K562 treated with DMSO at 1 percent for 4 hours (cell line): ENCODE data around the gene CCDC27. TPM values are rescaled to one million over a fixed set of nuclear protein-coding genes. Genes with fewer than 3 reads are reported as not detected.

Source experiments
- total RNA-seq: library from RNA; unstranded; fragments of 300-600 nt; gene quantifications from 2 replicates; pipeline ENCODE4 v1.2.3, GENCODE V29; 2022; ENCODE audit not compliant: insufficient read depth

CCDC27 gene
- not detected in 2 replicates for total RNA-seq

DNA sequence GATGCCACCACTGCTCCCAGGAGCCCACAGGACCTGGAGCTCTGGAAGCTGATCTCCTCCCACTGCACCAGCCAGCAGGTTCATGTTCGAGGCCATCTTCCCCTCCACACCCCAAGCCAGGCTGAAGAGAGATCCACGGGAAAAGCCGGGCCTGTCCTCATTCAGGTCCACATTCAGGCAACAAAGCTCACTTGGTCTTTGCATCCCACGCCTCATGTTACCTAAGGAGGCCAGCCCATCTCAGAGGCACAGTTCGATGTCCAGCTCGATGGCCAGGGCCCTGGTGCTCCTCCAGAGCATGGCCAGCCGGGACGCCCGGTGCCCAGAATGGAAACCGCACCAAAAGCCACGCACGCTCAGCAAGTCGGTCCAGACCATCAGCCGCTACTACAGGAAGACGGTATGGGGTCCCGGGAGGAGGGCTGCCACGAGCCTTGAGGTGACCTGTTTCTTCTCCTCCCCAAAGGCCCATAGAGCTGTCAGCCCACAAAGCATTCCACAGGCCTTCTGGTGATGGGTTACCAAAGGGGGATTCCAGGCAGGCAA, at the start of gene CCDC27:
Gene CCDC27, plus strand, starts transcription at position 51 of the 546 bp plus-strand sequence. Its CDS starts 32 bp downstream, at position 83.

DNA sequence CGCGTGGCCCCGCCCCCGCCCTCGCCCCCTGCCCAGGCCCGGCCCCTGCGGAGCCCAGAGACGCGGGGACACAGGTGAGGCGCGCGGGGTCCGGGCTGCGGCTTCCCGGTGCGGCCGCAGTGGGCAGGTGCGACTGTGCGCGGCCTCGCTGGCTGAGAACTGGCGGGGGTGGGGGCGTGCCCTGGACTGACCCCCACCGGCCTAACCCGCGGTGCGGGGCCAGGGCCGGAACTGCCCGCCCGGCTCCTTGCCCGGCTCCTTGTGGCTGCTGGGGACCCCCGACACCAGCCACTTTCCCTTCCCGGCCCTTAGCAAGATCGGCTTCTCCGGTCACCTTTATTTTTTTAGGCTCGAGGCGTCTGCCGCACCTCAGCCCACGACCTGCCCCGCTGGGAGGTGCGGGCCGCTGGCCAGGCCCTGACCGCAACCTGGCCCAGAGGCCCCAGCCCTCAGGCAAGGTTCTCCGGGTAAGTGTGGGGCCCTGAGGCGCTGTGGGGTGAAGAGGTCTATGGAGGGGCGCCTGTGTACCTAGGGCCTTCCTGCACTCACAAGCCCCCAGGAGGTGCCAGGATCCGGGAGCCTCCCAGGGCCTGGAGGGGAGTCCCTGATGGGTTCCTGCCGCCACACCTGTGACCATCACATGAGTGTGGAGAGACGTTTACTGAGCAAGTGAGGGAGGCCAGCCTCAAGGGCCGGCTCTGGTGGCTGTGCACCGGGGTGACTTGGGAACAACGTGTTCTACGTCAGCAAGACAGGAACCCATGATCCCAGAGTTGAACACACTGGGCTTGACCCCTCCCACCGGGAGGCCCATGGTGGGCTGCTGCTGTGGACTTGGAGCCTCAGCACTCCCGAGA, 20.7 kb downstream of the CCDC27 start, which contains the start of gene SMIM1:
Gene SMIM1, plus strand, starts transcription at position 35 of the 857 bp plus-strand sequence. CDS start 2,625 bp downstream, outside the sequence.

DNA sequence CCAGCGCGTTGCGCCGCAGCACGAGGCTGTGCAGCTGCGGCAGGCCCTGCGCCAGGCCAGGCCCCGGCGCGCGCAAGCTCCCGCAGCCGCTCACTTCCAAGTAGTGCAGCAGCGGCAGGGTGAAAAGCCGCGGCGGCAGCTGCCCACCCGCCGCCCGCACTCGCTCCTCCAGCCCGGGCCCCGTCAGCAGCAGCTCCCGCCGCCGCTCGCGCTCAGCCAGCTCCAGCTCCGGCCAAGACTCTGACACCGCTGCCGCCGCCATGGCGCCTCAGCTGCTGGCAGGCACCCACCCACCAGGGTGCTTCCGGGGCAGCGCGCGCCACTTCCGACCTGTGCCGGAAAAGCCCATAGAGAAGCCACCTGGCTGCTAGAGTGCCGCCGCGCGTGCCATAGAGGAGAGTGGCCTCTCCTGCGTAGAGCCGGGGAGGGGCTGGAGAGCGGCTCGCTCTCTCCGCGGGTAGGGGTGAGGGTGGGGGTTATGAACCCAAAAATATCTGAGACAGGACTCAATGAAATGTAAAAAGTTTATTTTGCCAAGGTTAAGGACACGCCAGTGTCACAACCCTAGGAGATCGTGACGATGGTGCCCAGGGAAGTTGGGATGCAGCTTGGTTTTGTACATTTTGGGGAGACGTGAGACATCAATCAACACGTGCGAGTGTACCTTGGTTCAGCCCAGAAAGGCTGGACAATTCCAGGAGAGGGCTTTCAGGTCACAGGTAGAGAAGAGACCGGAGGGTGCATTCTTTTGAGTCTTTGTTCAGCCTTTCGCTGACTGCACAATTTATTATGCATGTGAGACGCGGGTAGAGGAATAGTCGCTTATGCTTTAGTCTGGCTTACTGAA, 44.2 kb downstream of the CCDC27 start, which contains the start of gene LRRC47:
Gene LRRC47, minus strand, starts transcription at position 284 of the 847 bp plus-strand sequence. Its CDS starts 22 bp downstream, at position 262.

Other genes with a start within 250 kb of the CCDC27 start
- gene MEGF6, start 140.9 kb upstream of the CCDC27 start, total RNA-seq: 7.8 and 11.0 TPM in 2 replicates
- 27.9 and 30.0 TPM in 2 replicates for gene TPRG1L, start 127.4 kb upstream of the CCDC27 start, total RNA-seq
- 27.6 and 35.6 TPM in 2 replicates for gene WRAP73, start 102.3 kb upstream of the CCDC27 start, total RNA-seq
- 0.73 and 0.93 TPM in 2 replicates for gene TP73, start 99.9 kb upstream of the CCDC27 start, total RNA-seq
- gene SMIM1, start 20.3 kb downstream of the CCDC27 start, total RNA-seq: 81.3 and 121 TPM in 2 replicates
- gene LRRC47, start 44.0 kb downstream of the CCDC27 start, total RNA-seq: 34.7 and 36.9 TPM in 2 replicates
- gene CEP104, start 104.8 kb downstream of the CCDC27 start, total RNA-seq: 23.4 and 24.2 TPM in 2 replicates
- 2.0 and 2.9 TPM in 2 replicates for gene DFFB, start 105.0 kb downstream of the CCDC27 start, total RNA-seq
- 15.3 and 25.3 TPM in 2 replicates for gene C1orf174, start 147.8 kb downstream of the CCDC27 start, total RNA-seq